Activated CD8-positive, alpha-beta T cell treated with anti-CD3 and anti-CD28 coated beads for 36 hours (primary cell): ENCODE measurements around the gene BORCS6. TPM values are rescaled to one million over a fixed set of nuclear protein-coding genes. Genes with fewer than 3 reads are reported as not detected.

Experiments used
- ATAC-seq: fragments of 200-7000 bp; cut with Tn5 transposase; one replicate; pipeline ENCODE4 v1.10.0; 2021; ENCODE audit warnings: mild to moderate bottlenecking, moderate library complexity
- CTCF ChIA-PET: fragments of 350-600 bp; sonication (Branson Sonifier 250); formaldehyde crosslinking; loops from one replicate; lab custom pipeline; 2021; ENCODE audit warnings: antibody characterized with exemption; lab: Charles Lee
- POLR2A ChIA-PET: fragments of 350-600 bp; sonication (Branson Sonifier 250); formaldehyde crosslinking; loops from one replicate; lab custom pipeline; 2021; ENCODE audit warnings: antibody characterized with exemption; lab: Charles Lee
- DNase-seq: peaks from one replicate; pipeline ENCODE4 v3.0.0-alpha.2; 2020
- H3K27ac Mint-ChIP-seq: one replicate; pipeline ENCODE4 v1.8.0; 2021; ENCODE audit warnings: mild to moderate bottlenecking, mixed read lengths
- H3K27me3 Mint-ChIP-seq: one replicate; pipeline ENCODE4 v1.8.0; 2021; ENCODE audit warnings: mixed read lengths
- H3K36me3 Mint-ChIP-seq: one replicate; pipeline ENCODE4 v1.8.0; 2021; ENCODE audit warnings: low read depth, mixed read lengths
- H3K4me1 Mint-ChIP-seq: one replicate; pipeline ENCODE4 v1.8.0; 2021; ENCODE audit warnings: low read depth, mixed read lengths
- H3K4me3 Mint-ChIP-seq: one replicate; pipeline ENCODE4 v1.8.0; 2021; ENCODE audit warnings: mild to moderate bottlenecking, moderate library complexity, mixed read lengths
- H3K9me3 Mint-ChIP-seq: one replicate; pipeline ENCODE4 v1.8.0; 2021; ENCODE audit warnings: mixed read lengths
- CTCF ChIP-seq: fragments of 200-600 bp; IDR thresholded peaks from one replicate; pipeline ENCODE4 v1.8.0; 2022; ENCODE audit warnings: antibody characterized with exemption, mild to moderate bottlenecking
- intact Hi-C: fragments of 100-400 bp; cut with micrococcal nuclease; formaldehyde crosslinking; loops from one replicate; pipeline ENCODE4 v1.10.0; 2022
- total RNA-seq, 2 experiments: library from RNA; stranded (reverse); gene quantifications; one replicate each; pipeline ENCODE4 v1.2.3, GENCODE V29; 2021

BORCS6 gene
- total RNA-seq, 2 experiments from 2014 or later, result 5.5 to 6.2 TPM

- intact Hi-C loops, result no loop called here
- Mint-ChIP-seq H3K36me3 (peaks cover 48% of the 10 kb centered on the region), H3K9me3 (no peaks in the 10 kb centered on the region), H3K4me1 (peaks cover 29% of the 10 kb centered on the region), H3K27ac (peak overlapping the region; percentile 90), H3K4me3 (peak overlapping the region; percentile 56), H3K27me3 (peaks cover 4% of the 10 kb centered on the region)
- ChIA-PET POLR2A (interaction anchor here (0.6 to 8.8 kb wide), 18 partner anchors 9 to 340 kb away, joined by 3 to 232 read pairs (median 5); partner anchors contain the start of genes ALOXE3, AURKB, BORCS6 and CTC1), CTCF (interaction anchor here (0.9 to 3.0 kb wide), 4 partner anchors 15 to 152 kb away, joined by 3 to 8 read pairs (median 6); partner anchors contain the start of gene AURKB)
- DNase-seq (peak; percentile 89), ATAC-seq (peak; percentile 5)
- TF ChIP-seq CTCF, result no peak
These were observed 36.0 kb upstream of the BORCS6 start for GRCh38 chr17:8225813-8226535.

GRCh38 chr17:8224891-8225812 lies 35.2 kb upstream of the BORCS6 start:
- peaks cover 8% of the 10 kb centered on the region for H3K27me3 Mint-ChIP-seq
- H3K4me3 Mint-ChIP-seq, result no peak overlapping the region
- TF ChIP-seq CTCF, result no peak
- CTCF ChIA-PET, result interaction anchor here (0.9 to 4.9 kb wide), 11 partner anchors 14 to 165 kb away, joined by 3 to 47 read pairs (median 4); partner anchors contain the start of genes ALOXE3, AURKB, CTC1 and PFAS
- ATAC-seq (no peak), DNase-seq (no peak)
- H3K9me3 Mint-ChIP-seq, result no peaks in the 10 kb centered on the region
- POLR2A ChIA-PET, result interaction anchor here (0.6 to 8.8 kb wide), 18 partner anchors 10 to 339 kb away, joined by 3 to 232 read pairs (median 6); partner anchors contain the start of genes ALOXE3, AURKB, BORCS6 and CTC1
- peaks cover 34% of the 10 kb centered on the region for H3K4me1 Mint-ChIP-seq
- peaks cover 45% of the 10 kb centered on the region for H3K36me3 Mint-ChIP-seq
- peak overlapping the region; percentile 72 for H3K27ac Mint-ChIP-seq
- intact Hi-C loops, result loop anchor here (5.0 kb wide), 2 partner anchors 77 to 88 kb away; no protein-coding TSS in a partner anchor

- DNase-seq (peak; percentile 80), ATAC-seq (peak; percentile 26)
- Mint-ChIP-seq H3K9me3 (no peaks in the 10 kb centered on the region), H3K27me3 (peaks cover 8% of the 10 kb centered on the region), H3K36me3 (peaks cover 32% of the 10 kb centered on the region), H3K27ac (peak overlapping the region; percentile 99), H3K4me3 (peak overlapping the region; percentile 97), H3K4me1 (peaks cover 34% of the 10 kb centered on the region)
- TF ChIP-seq CTCF, result no peak
- intact Hi-C loops, result loop anchor here (2.0 to 5.0 kb wide), 3 partner anchors 79 to 105 kb away; partner anchors contain the start of gene ALOXE3
- POLR2A ChIA-PET, result interaction anchor here (0.7 to 8.8 kb wide), 21 partner anchors 10 to 981 kb away, joined by 3 to 232 read pairs (median 6); partner anchors contain the start of genes ALOXE3, AURKB, BORCS6 and CTC1
- CTCF ChIA-PET, result interaction anchor here (0.9 to 4.9 kb wide), 15 partner anchors 18 to 160 kb away, joined by 3 to 47 read pairs (median 4); partner anchors contain the start of genes ALOXE3, BORCS6, CTC1 and PER1
These were observed 33.6 kb upstream of the BORCS6 start for GRCh38 chr17:8223356-8224126.

GRCh38 chr17:8222630-8223355 lies 32.8 kb upstream of the BORCS6 start:
- H3K27me3 Mint-ChIP-seq, result peaks cover 8% of the 10 kb centered on the region
- intact Hi-C loops, result loop anchor here (1.0 to 5.0 kb wide), 4 partner anchors 35 to 104 kb away; partner anchors contain the start of gene ALOXE3

More at GRCh38 chr17:8222630-8223355, 32.8 kb upstream of the BORCS6 start:
- Mint-ChIP-seq H3K9me3 (no peaks in the 10 kb centered on the region), H3K4me3 (peak overlapping the region; percentile 97), H3K4me1 (peaks cover 34% of the 10 kb centered on the region), H3K36me3 (peaks cover 27% of the 10 kb centered on the region), H3K27ac (peak overlapping the region; percentile 99)
- DNase-seq (peak; percentile 95), ATAC-seq (peak; percentile 40)
- ChIA-PET CTCF (interaction anchor here (0.9 to 4.9 kb wide), 11 partner anchors 12 to 103 kb away, joined by 3 to 47 read pairs (median 8); partner anchors contain the start of genes ALOXE3, AURKB, BORCS6 and CTC1), POLR2A (interaction anchor here (0.8 to 8.8 kb wide), 26 partner anchors 10 to 981 kb away, joined by 3 to 232 read pairs (median 6); partner anchors contain the start of genes ALOXE3, AURKB, BORCS6 and CTC1)
- TF ChIP-seq CTCF, result no peak
